GM19099 (cell line): ENCODE results near the gene ZYG11A.
A peak's percentile ranks its signal among the peaks of the same experiment; 100 is the strongest.

ENCODE experiments used
- POLR2A ChIP-seq: IDR thresholded peaks from 3 replicates; pipeline ENCODE4 v1.6.1; 2011; ENCODE audit warnings: low read depth; ENCODE audit not compliant: insufficient read length; ENCODE audit errors: extremely low read depth

The ZYG11A gene

DNA sequence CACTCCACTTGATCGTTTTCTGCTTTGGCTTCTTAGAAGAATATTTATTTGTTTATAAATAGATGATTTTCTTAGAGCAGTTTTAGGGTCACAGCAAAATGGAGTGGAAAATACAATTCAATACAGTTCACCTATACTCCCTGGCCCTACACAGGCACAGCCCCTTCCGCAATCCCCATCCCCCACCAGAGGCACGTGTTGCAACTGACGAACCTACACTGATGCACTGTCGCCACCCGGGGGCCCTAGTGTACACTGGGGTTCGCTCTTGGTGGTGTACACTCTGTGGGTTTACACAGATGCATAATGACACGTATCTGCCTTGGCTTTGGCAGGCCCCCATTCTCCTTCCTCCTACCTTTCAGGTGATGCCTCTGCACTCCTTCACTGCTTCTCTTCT, 71.0 kb downstream of the ZYG11A start:
- no peak for TF ChIP-seq POLR2A

DNA sequence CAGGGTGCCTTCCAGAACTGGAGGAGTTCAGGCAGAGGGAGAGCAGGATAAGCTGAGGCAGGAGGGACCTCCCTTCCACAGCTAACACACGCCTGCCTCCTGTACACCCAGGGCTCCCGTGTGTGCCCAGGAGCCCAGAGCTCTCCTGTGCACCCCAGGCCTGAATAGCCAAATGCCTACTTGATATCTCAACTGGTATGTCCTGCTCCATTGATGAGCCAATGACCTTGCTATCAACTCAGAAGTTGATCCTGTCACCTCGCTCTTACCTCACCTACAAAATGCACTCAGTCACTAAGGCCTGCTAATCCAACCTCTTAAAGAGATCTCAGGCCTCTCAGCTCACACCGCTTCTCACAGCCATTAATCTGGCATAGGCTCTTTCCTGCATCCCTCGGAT, 71.9 kb downstream of the ZYG11A start:
- no peak for TF ChIP-seq POLR2A

GRCh38 chr1:52915211-52915854, 72.8 kb downstream of the ZYG11A start:
- TF ChIP-seq POLR2A, result no peak

GRCh38 chr1:52915855-52916220, 73.3 kb downstream of the ZYG11A start:
- no peak for TF ChIP-seq POLR2A

- no peak for TF ChIP-seq POLR2A
These were observed 73.8 kb downstream of the ZYG11A start for GRCh38 chr1:52916241-52916975.

GRCh38 chr1:52917156-52917555, 74.6 kb downstream of the ZYG11A start:
- no peak for TF ChIP-seq POLR2A

DNA sequence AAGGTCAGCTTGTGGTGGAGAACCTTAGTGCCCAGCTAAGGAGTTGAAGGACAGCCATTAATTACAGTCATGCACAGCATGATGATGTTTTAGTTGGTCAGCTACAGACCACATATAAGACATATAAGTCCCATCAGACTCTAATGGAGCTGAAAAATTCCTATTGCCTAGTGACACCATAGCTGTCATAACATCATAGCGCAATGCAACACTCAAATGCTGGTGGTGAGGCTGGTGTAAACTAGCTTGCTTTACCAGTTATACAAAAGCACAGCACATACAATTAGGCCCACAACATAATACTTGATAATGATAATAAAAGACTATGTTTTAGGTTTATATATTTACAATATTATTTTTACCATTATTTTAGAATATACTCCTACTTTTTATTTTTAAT, 75.0 kb downstream of the ZYG11A start:
- TF ChIP-seq POLR2A, result no peak

DNA sequence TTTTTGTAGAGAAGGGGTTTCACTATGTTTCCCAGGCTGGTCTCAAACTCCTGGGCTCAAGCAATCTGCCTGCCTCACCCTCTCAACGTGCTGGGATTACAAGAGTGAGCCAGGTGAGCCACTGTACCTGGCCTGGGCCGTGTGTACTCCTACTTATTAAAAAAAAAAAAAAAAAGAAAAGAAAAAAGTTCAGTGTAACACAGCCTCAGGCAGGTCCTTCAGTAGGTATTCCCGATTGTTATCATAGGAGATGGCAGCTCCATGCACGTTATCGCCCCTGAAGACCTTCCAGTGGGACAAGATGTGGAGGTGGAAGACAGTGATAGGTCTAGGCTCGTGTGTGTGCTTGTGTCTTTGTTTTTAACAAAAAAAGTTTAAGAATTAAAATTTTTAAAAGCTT, 75.6 kb downstream of the ZYG11A start:
- no peak for TF ChIP-seq POLR2A

GRCh38 chr1:52919051-52919722, 76.6 kb downstream of the ZYG11A start:
- no peak for TF ChIP-seq POLR2A

DNA sequence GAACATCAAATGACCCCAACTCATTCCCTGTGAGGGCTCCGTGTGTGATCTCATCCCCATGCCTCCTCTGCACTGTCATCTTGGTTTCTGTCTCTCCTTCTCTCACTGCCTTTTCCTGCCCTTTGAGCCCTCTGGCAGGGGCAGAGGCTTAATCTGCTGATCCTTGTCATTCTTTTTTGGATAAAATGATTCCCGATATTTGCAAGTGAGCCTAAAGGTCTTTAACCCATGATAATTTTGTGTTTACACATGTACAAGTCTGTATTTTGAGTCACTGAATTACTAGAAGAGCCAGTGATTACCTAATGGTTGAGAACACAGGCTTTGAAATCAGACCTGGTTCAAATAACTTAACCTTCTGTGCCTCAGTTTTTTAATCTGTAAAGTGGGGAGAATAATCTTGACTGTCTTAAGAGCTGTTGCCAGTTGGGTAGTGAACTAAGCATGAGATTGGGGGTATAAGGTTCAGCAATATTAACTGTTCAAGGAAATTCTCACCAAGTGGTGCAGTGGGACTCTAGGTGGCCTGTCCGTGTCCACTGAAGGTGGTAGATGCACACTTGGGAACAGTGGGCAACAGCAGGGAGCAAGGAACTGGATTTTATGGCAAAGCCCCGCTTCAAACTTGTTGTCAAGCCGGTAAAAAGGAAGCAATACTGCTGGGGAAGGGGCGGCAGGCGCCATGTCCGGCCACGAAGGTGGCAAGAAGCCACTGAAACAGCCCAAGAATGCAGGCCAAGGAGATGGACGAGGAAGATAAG, 77.3 kb downstream of the ZYG11A start:
- no peak for TF ChIP-seq POLR2A

GRCh38 chr1:52920791-52921291, 78.3 kb downstream of the ZYG11A start:
- no peak for TF ChIP-seq POLR2A

- TF ChIP-seq POLR2A, result no peak
These were observed 83.0 kb downstream of the ZYG11A start for GRCh38 chr1:52925571-52926005.

DNA sequence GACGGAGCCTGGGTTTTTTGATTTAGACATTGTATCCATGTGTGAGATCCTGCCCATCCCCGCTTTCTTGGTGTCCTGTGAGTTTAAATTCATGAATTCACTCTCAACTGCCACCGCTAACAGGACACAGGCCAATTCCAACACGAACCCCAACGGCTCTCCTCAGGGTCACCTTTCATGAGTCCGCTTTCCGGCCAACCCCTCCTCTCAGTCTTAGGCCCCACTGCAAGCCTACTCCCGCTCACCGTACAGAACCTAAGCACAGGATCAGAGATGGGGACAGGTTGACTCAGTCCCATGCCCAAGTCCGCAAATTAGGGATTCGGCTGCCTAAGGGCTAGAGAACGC, 84.3 kb downstream of the ZYG11A start:
- no peak for TF ChIP-seq POLR2A

DNA sequence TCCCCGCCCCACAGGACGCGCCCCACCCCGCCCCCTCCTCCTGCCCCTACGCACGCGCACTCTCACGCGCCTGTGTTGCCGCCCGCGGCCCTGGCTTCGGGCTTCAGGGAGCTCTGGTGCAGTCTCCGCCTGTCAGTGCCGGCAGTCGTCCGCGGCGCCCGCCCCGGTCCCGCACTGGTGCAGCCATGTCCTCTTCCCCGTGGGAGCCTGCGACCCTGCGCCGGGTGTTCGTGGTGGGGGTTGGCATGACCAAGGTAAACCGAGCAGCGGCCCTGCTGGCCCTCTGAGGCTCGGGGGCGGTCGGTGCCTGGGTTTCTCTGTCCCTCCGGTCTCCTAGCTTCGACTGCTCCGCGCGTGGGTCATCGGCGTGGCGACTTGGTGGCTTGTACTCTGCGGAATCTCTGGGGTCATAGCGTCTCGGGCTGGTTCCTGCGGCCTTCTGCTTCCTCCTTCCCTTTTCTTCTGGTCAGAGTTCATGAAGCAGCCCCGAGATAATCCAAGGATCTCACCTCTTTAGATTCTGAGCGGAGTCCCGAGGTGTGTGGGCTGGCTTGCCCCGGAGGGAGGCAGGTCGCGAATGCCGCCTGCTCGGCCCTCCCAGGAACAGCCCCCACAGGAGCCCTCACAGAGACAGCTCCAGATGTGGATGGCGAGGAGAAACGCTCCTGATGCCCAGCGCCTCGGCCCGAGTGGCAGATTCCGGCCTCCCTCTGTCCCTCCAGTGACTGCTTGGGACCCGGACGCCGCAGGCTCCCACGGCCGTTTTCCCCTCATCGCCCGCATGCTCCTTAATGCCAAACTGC, 84.9 kb downstream of the ZYG11A start, which contains the start of gene SCP2:
Gene SCP2, plus strand, starts transcription at position 65 of the 803 bp plus-strand sequence. Its CDS starts 121 bp downstream, at position 186.
- TF ChIP-seq POLR2A, result peak; percentile 67

DNA sequence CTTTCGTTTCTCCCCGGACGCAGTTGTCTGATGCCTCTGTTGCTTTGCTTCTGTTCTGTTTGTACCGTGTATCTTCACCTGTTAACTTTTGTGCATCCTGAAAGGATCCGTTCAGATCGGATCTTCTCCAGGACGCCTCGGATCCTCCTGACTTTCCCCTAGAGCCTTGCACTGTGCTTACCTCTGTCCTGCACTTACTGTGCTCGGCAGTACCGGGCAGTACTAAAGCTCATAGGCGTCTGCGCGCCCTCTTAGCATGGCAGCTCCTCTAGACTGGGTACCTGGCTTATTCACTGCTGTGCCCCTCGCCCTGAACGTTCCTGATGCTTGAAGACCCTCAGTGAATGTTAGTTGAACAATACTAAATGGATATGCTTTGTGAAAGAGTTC, 85.5 kb downstream of the ZYG11A start:
- no peak for TF ChIP-seq POLR2A

DNA sequence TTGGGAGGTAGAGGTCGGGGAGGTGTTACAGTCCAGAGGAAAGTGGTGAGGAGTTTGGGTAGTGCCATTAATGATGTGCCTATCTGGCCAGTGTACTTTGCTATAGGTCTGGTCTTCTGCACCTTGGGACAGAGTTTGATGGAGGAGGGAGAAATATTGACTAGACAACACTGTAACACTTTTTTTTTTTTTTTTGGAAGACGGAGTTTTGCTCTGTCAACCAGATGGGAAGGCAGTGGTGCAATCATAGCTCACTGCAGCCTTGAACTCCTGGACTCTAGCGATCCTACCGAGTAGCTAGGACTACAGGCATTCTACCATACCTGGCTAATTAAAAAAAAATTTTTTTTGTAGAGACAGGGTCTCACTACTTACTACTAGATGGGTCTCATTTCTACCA, 86.5 kb downstream of the ZYG11A start:
- TF ChIP-seq POLR2A, result no peak
